ENCODE data around the gene PTPRT. TPM values are rescaled to one million over a fixed set of nuclear protein-coding genes. Genes with fewer than 3 reads are reported as not detected.

PTPRT gene
- total RNA-seq, 1 donor from 2014 or later = not detected

DNA sequence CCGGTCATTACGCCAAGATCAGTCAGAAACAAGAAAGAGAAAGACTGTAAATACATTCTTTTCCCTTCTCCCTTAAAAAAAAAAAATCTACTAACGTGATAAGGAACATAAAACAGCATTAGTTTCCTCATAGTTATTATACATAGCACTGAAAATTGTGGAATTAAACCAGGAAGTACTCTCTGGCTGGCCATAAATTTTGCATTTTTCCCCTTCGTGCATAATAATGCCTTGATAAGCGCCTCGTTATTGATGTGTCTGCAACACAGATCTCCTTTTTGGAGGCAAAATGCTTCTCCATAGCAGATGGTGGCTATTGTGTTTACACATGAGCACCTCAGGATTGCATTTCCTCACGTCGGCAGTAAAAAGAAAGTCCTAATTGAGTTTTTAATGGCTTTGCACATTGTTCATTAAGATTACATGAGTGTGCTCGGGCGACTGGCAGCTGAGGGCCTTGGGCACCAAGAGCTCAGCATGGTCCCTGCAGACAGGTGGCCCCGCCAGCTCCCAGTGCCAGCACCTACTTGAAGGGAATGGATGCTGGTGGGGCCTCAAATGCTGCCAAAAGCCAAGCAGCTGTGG lies 394.5 kb downstream of the PTPRT start:
- Mint-ChIP-seq H3K27ac (ENCODE audit: unreplicated experiment) (no peak overlapping the region), H3K27me3 (ENCODE audit: low read depth) (no peaks in the 10 kb centered on the region), H3K4me3 (ENCODE audit: unreplicated experiment) (no peak overlapping the region), H3K36me3 (ENCODE audit: low read depth) (no peaks in the 10 kb centered on the region), H3K9me3 (ENCODE audit: low read depth) (peaks cover 27% of the 10 kb centered on the region), H3K4me1 (ENCODE audit: low read depth) (no peaks in the 10 kb centered on the region)
- TF ChIP-seq, protein P1, sequence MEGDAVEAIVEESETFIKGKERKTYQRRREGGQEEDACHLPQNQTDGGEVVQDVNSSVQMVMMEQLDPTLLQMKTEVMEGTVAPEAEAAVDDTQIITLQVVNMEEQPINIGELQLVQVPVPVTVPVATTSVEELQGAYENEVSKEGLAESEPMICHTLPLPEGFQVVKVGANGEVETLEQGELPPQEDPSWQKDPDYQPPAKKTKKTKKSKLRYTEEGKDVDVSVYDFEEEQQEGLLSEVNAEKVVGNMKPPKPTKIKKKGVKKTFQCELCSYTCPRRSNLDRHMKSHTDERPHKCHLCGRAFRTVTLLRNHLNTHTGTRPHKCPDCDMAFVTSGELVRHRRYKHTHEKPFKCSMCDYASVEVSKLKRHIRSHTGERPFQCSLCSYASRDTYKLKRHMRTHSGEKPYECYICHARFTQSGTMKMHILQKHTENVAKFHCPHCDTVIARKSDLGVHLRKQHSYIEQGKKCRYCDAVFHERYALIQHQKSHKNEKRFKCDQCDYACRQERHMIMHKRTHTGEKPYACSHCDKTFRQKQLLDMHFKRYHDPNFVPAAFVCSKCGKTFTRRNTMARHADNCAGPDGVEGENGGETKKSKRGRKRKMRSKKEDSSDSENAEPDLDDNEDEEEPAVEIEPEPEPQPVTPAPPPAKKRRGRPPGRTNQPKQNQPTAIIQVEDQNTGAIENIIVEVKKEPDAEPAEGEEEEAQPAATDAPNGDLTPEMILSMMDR (IDR thresholded peaks at IDR 0.05) = no peak
- no peak for DNase-seq (ENCODE audit: low spot score)

DNA sequence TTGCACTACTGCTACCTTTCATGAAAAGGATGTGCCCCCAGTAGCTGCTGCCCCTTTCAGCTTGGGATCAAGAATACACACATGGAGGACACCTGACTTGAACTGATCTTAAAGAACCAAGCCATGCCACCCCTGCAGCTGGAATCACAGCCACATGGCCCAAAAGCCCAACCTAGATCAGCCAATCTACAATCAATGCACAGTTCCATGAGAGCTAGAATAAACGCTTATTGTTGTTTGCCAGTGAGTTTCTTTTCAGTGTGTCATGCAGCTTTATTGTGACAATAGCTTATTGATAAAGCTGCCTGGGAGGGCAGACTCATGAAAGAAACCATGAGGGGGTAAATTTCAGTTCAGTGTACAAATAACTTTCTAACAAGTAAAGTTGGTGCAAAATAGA lies 397.7 kb downstream of the PTPRT start:
- DNase-seq (ENCODE audit: low spot score) = no peak

DNA sequence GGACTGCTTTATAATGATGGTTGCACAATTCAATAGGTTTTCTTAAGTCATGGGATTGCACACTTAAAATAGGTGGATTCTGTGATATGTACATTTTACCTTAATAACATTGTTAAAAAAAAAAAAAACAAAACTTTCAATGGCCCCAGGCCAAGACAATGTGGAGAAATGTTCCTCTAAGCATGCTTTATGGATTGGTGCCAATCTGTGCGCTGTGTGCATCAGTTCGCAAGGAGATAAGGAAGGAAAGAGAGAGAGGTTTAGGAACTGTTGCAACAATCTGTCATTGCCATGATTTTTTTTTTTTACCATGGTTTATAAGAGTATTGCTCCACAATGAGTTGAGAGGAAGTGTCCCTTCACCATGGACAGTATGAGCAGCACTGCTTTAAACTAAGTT lies 399.6 kb downstream of the PTPRT start:
- TF ChIP-seq, protein P1 (IDR thresholded peaks at IDR 0.05) = no peak
- H3K9me3 Mint-ChIP-seq (ENCODE audit: low read depth) = peaks cover 3% of the 10 kb centered on the region
- H3K36me3 Mint-ChIP-seq (ENCODE audit: low read depth) = no peaks in the 10 kb centered on the region
- H3K4me3 Mint-ChIP-seq (ENCODE audit: unreplicated experiment) = no peak overlapping the region
- no peak for DNase-seq (ENCODE audit: low spot score)
- no peak overlapping the region for H3K27ac Mint-ChIP-seq (ENCODE audit: unreplicated experiment)
- H3K4me1 Mint-ChIP-seq (ENCODE audit: low read depth) = no peaks in the 10 kb centered on the region
- H3K27me3 Mint-ChIP-seq (ENCODE audit: low read depth) = no peaks in the 10 kb centered on the region

More for the DNA sequence above, 397.7 kb downstream of the PTPRT start:
- no peak overlapping the region for H3K4me3 Mint-ChIP-seq (ENCODE audit: unreplicated experiment)
- no peak overlapping the region for H3K27ac Mint-ChIP-seq (ENCODE audit: unreplicated experiment)
- H3K9me3 Mint-ChIP-seq (ENCODE audit: low read depth) = peaks cover 12% of the 10 kb centered on the region
- TF ChIP-seq, protein P1 (IDR thresholded peaks at IDR 0.05) = no peak
- no peaks in the 10 kb centered on the region for H3K36me3 Mint-ChIP-seq (ENCODE audit: low read depth)
- H3K27me3 Mint-ChIP-seq (ENCODE audit: low read depth) = no peaks in the 10 kb centered on the region
- H3K4me1 Mint-ChIP-seq (ENCODE audit: low read depth) = no peaks in the 10 kb centered on the region

DNA sequence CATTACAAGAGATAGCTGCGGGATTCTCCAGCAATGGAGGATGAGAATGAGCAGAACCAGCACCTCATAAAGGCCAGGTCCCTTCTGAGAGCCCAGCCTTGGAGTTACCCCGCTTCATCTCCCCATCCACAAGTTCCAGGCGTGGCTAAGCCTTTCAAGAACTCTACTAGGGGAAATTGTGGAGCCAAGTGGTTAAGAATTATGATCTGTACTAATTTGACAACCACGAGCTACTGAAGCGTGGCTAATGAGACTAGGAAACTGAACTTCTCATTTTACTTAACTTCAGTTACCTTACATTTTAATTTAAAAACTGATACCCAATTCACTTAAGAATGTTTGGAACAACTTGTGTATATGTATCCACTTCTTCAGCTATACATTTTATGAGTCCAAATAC lies 401.0 kb downstream of the PTPRT start:
- Mint-ChIP-seq H3K4me1 (ENCODE audit: low read depth) (no peaks in the 10 kb centered on the region), H3K4me3 (ENCODE audit: unreplicated experiment) (no peak overlapping the region), H3K9me3 (ENCODE audit: low read depth) (no peaks in the 10 kb centered on the region), H3K27me3 (ENCODE audit: low read depth) (no peaks in the 10 kb centered on the region), H3K36me3 (ENCODE audit: low read depth) (no peaks in the 10 kb centered on the region), H3K27ac (ENCODE audit: unreplicated experiment) (no peak overlapping the region)
- TF ChIP-seq, protein P1 (IDR thresholded peaks at IDR 0.05) = no peak
- DNase-seq (ENCODE audit: low spot score) = no peak

DNA sequence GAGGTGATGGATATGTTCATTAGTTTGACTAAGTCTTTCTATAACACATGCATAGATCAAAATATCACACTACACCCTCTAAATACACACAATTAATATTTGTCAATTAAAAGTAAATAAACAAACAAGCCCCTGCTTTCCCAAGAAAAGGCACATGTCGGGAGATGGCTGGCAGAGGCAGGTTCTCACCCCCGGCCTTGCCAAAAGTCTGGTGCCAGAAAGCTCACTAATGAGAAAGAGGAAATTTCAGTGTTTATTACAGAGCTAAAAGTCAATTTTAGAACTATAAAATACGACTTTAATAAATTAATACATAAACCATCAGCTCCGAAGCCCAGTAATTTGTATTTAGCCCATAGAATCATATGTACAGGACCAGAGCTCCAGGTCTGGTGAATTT lies 404.7 kb downstream of the PTPRT start:
- H3K4me1 Mint-ChIP-seq (ENCODE audit: low read depth) = no peaks in the 10 kb centered on the region
- H3K27ac Mint-ChIP-seq (ENCODE audit: unreplicated experiment) = no peak overlapping the region
- no peak overlapping the region for H3K4me3 Mint-ChIP-seq (ENCODE audit: unreplicated experiment)
- no peaks in the 10 kb centered on the region for H3K36me3 Mint-ChIP-seq (ENCODE audit: low read depth)
- TF ChIP-seq, protein P1 (IDR thresholded peaks at IDR 0.05) = no peak
- DNase-seq (ENCODE audit: low spot score) = no peak
- H3K27me3 Mint-ChIP-seq (ENCODE audit: low read depth) = no peaks in the 10 kb centered on the region
- peaks cover 13% of the 10 kb centered on the region for H3K9me3 Mint-ChIP-seq (ENCODE audit: low read depth)

All from chondrocyte (in vitro differentiated cells).